Measurements from ENCODE around the gene SORCS2.

- TF ChIP-seq CTCF (conservative IDR thresholded peaks at IDR 0.05; ENCODE audit: low read depth, low read length) (no peak), MXI1 (IDR thresholded peaks at IDR 0.05; ENCODE audit: borderline replicate concordance, low read depth, low read length) (no peak)
- TF ChIP-seq, protein P1, sequence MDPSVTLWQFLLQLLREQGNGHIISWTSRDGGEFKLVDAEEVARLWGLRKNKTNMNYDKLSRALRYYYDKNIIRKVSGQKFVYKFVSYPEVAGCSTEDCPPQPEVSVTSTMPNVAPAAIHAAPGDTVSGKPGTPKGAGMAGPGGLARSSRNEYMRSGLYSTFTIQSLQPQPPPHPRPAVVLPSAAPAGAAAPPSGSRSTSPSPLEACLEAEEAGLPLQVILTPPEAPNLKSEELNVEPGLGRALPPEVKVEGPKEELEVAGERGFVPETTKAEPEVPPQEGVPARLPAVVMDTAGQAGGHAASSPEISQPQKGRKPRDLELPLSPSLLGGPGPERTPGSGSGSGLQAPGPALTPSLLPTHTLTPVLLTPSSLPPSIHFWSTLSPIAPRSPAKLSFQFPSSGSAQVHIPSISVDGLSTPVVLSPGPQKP (IDR thresholded peaks at IDR 0.05; ENCODE audit: borderline replicate concordance, low read depth, low read length): no peak
Measured at GRCh38 chr4:7699825-7700224, 507.5 kb downstream of the SORCS2 start.
